Stimulated activated CD8-positive, alpha-beta memory T cell treated with anti-CD3 and anti-CD28 coated beads, Interleukin-15, amount 100 ng/mL, for 24 hours (primary cell): ENCODE data around the gene LBH.

Experiments used
- DNase-seq: peaks from one replicate; pipeline ENCODE4 v3.0.0-alpha.2; 2020; ENCODE audit warnings: low read depth

The LBH gene

GRCh38 chr2:30276455-30276911 is 45.1 kb downstream of the LBH start:
- DNase-seq = no peak

GRCh38 chr2:30277582-30277981 is 46.2 kb downstream of the LBH start:
- DNase-seq = no peak

- no peak for DNase-seq
Measured at GRCh38 chr2:30278419-30278818, 47.1 kb downstream of the LBH start.

- no peak for DNase-seq
Measured at GRCh38 chr2:30280596-30281434, 49.5 kb downstream of the LBH start.

GRCh38 chr2:30282081-30282480 is 50.7 kb downstream of the LBH start:
- no peak for DNase-seq

GRCh38 chr2:30282721-30283120 is 51.4 kb downstream of the LBH start:
- no peak for DNase-seq

- DNase-seq = no peak
Measured at GRCh38 chr2:30283931-30284565, 52.7 kb downstream of the LBH start.

GRCh38 chr2:30285758-30286157 is 54.4 kb downstream of the LBH start:
- no peak for DNase-seq

GRCh38 chr2:30287190-30287840 is 56.0 kb downstream of the LBH start:
- DNase-seq = no peak

- no peak for DNase-seq
Measured at GRCh38 chr2:30287857-30288513, 56.7 kb downstream of the LBH start.

GRCh38 chr2:30288561-30288960 is 57.2 kb downstream of the LBH start:
- DNase-seq = no peak

GRCh38 chr2:30293303-30293921 is 62.1 kb downstream of the LBH start:
- no peak for DNase-seq

- DNase-seq = no peak
Measured at GRCh38 chr2:30294133-30294532, 62.8 kb downstream of the LBH start.

GRCh38 chr2:30296496-30296895 is 65.2 kb downstream of the LBH start:
- no peak for DNase-seq

- DNase-seq = no peak
Measured at GRCh38 chr2:30298302-30298701, 67.0 kb downstream of the LBH start.

- DNase-seq = no peak
Measured at GRCh38 chr2:30300122-30300455, 68.8 kb downstream of the LBH start.

- no peak for DNase-seq
Measured at GRCh38 chr2:30300456-30301221, 69.3 kb downstream of the LBH start.

- DNase-seq = no peak
Measured at GRCh38 chr2:30301551-30301950, 70.2 kb downstream of the LBH start.

- DNase-seq = no peak
Measured at GRCh38 chr2:30302566-30302965, 71.2 kb downstream of the LBH start.

- no peak for DNase-seq
Measured at GRCh38 chr2:30303095-30303494, 71.8 kb downstream of the LBH start.

- no peak for DNase-seq
Measured at GRCh38 chr2:30305235-30305634, 73.9 kb downstream of the LBH start.
